Measurements from ENCODE around the gene TBC1D21.

The TBC1D21 gene

DNA sequence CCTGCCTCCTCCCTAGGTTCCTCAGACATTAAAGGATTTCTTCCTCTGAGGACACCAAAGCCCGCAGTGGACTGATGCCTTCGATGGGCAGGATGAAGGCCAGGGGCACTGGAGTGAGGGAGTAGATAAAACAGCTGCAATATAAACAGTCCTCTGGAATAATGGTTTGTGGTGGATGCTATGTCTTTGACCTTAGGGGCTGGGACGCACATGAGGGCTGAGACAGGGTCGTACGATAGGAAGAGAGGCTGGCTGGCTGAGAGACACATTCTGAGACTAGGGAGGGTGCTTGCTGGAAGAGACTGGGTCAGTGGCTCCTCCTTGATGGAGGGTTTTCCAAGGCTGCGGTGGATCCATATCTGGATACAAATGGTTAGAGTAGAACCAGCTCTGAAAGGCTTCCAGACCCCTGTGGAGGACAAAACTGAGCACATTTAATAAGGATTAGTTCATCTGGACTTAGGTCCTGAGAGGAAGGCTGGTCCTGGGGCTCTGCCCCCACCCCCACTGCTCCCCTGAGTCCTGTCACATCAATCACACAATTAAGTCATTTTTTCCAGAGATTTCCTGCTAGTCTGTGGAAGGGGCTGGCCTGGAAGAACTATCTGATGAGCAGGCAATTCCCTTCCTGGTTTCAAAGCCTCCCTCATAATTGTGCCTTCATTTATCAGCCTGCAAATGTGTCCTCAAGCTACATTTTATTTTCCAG lies 15.8 kb downstream of the TBC1D21 start:
- no peak for DNase-seq

DNA sequence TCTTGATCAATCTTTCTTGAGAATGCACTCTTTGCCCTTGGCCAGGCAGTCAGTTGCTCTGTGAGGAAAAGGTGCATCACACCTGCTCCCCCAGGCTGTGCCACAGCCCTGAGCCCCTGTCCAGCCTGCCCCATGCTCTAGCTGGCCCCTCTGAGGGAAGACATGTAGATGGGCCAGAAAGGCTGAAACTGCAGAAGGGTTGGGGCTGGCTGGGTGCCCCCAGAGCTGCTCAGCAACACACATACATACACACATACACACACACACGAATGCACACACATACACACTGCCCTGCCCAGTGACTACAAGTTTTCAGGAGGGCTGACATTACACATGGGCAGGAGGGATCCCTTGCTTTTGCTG lies 16.4 kb downstream of the TBC1D21 start:
- no peak for DNase-seq

DNA sequence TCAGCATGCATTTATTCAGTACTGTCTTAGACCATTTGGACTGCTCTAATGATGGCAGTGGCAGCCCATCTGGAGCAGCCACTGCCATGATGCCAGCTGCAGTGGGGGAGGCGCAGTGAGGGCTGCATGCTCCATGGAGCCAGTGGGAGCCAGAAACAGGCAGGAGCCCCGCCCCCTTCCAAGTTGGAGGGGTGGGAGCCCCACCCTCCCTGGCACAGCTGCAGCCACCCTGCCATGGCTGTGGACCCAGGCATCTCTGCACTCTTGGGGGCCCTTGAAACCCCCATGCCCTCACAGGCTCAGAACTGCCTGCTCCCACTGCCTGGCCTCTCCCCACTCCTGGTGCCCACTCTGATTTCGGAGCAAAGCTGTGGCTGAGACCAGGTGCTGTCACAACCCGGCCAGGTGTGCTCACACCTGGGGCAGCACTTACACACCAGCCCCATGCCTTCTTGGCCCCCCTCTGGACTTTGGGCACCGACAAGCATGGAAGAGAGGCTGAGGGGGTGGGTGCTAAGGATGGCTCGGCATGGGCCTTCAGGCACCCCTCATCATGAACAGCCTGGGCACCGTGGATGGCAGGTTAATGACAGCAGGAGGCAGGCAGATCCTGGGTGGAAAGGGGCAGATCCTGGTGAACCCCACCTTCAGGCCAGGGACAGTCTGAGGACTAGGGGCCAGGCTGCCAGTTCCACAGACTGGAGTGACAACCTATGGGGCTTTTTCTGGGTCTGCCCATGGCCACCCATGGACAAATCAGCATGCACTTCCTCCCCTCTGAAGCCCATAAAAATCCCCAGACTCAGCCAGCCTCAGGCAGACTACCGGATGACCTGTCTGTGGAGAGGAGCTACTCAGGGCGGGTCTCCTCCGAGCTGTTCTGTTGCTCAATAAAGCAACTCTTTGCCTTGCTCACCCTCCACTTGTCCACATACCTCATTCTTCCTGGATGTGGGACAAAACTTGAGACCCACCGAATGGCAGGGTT lies 18.3 kb downstream of the TBC1D21 start:
- no peak for DNase-seq

DNA sequence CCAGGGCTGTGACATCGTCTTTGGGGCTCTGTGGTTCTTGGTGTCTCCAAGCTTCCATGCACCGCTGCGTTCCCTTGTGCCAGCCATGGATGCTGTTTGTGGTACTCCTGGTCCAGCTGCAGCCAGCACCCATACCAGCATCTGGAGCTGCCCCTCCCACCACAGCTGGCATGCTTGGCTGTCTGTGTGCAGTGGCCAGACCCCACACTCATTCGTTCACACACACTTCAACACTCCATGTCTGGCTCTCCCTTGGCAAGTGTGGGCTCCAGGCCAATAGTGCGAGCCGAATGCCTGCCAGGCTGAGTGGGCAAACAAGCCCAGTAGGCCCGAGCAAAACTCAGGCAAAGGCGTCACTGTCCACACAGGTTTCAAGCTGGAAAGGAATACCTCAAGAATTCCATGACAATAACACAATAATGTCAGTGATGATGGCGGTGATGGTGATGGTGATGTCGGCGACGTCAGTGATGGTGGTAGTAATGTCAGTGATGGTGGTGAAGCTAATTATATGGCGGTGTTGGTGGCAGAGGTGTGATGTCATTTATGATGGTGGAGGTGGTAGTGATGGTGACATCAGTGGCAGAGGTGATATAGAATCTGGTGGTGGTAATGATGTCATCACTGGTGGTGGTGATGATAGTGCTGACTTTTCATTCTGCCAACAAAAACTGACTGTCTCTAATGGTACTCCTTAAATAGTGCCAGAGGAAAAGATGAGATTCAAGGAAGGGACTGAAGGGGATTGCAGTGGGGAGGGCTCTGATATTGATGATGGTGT lies 19.3 kb downstream of the TBC1D21 start:
- DNase-seq = no peak

DNA sequence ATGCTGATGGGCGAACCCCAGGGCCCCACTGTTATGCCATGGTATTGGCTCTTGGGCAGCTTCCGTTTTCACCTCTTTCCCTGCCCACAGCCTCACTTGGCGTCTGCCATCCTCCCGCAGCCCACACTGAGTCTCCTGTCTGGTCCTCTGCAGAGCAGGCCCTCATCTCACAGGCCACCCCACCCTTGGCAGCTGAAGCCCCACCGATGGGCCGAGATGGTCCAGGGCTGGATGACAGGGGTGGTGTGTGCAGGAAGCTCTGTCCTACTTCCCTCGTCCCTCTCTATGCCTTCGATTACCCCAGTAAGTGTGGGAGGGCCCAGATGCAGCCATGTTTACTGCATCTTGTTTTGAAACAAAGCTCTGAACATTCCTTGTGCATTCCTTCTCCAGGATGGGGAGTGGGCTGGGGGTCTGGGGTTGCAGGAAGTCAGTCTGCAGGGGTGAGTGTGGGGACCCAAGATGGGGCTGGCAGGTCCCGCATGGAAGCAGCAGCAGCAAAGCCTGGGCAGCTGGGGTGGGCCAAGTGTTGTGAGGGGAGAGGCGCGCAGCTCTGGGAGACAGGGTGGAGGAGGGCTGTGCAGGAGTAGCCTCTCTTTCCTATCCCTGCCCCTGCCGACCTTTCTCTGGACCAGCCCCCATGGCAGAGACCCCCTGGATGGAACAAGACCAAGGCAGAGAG lies 20.9 kb downstream of the TBC1D21 start:
- no peak for DNase-seq

DNA sequence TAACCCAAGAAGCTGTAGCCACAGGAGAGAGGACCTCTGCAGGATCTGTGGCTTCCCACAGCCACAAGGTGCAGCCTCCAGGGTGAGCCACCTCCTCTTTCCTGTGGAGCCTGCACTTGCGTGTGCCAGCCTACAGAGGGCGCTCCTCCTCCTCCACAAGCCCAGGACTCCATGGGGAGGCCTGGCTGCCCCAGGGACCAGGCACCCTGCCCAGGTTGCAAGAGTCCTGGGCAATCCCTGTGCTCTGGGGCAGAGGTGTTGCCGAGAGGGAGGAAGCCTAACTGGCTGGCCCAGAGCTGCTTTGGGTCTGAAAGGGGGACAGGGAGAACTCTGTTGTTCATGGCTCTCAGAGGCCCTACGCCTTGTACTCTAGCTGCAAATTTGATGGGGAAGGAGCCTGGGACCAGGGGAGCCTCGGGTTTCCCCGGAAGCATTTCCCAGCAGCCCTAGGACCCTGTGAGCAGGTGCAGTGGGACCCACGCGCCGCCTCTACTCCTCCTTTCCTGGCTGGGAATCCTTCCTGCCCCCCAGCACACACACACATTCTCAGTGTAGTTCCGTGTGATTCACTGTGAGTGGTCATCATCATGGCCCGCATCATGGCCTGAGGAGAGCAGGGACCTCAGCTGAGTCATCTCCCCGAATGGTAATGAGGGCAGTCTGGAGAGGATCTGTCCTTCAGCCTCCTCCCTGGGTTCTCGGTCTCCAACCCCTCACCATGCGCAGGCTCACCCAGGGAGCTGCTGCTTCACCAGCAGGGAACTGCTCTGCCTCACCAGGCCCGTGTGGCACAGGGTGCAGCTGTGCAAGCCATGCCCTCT lies 24.3 kb downstream of the TBC1D21 start:
- DNase-seq = no peak

DNA sequence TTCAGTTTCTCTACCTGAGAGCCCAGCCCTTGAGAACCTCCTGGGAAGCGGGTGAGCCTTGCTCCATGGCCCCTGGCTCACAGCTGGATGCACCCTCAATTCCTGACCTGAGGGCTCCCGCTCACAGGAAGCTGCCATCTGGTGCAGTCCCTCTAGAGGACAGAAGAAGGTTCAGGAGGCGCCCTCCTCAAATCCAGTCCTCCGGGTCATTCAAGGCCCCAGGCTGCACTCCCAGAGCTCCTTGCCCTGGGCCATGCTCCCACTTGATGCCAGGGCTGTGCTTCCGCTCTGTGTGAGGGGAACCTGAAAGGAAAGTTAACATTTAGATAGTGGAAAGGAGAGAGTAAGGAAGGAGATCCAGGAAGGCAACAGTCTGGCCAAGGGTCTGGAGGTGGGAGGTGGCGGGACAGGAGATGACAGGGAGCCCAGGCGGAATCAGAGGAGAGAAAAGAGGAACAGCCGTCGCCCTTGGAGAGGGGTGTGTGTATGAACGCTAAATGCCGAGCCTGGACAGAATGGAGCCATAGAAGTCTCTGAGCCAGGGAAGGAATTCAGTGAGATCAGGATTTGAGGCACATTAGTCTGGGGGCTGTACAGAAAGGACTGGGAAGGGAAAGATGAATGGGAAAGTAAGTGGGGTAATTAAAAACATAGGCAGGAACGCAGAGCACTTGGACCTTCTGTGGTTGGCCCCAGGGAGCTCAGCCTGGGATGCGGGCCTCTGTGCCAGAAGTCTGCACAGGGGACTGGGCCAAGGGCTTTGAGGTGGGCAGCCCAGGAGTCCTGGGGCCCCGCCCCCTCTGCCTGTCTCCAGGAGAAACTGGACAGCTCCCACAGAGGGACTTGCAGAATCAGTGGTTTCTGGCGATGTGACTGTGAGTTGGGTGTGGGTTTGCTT lies 26.1 kb downstream of the TBC1D21 start:
- DNase-seq = no peak

DNA sequence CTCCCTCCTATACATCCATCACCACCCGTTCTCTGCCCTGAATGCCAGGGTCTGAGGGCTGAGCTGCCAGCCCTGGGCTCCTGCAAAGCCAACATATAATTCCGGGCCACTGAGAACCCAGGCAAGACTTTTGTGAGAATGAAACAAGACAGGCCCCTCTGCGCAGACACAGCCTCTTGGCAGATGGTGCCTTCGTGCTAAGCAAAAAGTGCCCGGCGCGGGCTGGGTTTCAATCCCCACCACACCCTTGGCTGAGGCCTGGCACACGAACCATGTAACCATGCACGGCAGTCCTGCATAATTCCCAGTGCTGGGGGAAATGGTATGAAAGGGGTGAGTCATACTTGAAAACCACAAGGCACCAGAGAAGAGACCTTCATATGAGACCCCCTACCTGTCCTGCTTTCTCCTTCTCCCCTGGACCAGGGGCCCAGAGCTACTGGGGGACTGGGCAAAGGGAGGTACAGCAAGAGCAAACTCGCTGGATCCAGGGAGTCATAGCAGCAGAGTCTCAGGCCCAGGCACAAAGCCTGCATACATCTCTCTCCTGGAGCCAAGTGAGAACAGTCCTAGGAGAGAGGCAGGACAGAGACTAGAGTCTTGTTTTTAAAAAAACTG lies 26.8 kb downstream of the TBC1D21 start:
- DNase-seq = no peak

DNA sequence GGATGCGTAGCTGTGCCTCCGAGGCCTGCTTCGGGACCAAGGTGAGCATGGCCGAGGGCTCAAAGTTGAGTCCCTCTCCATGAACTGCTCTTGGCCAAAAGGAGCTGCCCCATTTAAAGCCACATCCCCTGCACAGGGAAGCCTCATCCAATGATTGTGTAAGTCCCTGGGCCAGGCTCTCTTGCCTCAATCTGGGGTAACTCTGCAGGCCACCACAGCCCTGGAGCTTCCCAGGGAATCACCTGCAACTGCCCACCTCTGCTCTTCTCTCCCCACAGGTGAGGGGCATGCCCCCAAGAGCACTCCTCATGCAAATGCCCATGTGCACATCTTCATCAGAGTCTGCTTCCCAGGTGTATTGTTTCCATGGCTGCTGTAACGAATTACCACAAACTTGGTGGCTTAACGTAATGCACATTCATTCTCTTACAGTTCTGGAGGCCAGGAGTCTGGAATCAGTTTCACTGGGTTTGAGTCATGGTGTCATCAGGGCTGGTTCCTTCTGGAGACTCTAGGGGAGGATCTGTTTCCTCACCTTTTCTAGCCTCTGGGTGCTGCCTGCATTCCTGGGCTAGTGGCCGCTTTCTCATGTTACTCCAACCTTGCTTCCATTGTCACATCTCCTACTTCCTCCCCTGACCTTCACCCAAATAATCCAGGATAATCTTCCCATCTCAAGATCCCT lies 27.9 kb downstream of the TBC1D21 start:
- DNase-seq = no peak

DNA sequence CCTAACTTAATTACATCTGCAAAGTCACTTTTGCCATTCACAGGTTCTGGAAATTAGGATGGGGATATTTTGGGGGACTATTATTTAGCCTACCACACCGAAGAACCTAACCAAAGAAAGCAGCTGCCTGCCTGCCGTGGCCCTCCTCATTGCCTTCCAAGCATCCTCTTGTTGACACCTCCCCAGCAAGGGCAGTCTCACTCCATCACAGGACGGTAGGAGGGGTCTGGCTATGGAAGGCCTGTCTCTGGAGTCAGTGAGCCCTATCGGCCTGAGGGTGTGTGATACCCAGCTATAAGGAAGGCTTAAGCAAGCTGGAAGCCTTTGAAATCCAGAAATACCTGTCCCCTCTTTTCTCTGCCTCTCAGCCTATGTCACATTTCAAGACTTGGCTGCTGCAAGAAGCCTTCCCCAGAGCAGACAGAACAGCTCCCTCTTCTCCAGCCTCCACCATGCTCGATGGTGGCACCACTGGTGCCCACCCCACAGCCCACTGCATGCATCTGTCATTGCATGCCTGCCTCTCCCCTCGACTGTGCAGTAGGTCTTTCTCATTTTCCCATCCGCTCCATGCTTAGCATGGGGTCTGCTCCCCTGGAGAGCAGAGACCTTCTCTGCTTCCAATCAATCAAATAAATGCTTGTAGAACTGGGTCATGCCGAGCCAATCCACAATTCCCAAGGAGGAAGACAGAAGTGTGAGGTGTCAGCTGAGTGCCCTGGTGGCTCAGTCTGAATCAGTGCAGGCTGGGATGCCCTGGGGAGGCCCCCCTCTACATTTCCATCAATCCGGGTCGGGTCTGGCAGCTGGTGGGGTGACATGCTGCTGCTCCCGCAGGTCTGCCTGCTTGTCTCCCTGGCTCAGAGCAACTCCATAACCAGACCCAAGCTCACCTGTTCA lies 29.0 kb downstream of the TBC1D21 start:
- DNase-seq = no peak

DNA sequence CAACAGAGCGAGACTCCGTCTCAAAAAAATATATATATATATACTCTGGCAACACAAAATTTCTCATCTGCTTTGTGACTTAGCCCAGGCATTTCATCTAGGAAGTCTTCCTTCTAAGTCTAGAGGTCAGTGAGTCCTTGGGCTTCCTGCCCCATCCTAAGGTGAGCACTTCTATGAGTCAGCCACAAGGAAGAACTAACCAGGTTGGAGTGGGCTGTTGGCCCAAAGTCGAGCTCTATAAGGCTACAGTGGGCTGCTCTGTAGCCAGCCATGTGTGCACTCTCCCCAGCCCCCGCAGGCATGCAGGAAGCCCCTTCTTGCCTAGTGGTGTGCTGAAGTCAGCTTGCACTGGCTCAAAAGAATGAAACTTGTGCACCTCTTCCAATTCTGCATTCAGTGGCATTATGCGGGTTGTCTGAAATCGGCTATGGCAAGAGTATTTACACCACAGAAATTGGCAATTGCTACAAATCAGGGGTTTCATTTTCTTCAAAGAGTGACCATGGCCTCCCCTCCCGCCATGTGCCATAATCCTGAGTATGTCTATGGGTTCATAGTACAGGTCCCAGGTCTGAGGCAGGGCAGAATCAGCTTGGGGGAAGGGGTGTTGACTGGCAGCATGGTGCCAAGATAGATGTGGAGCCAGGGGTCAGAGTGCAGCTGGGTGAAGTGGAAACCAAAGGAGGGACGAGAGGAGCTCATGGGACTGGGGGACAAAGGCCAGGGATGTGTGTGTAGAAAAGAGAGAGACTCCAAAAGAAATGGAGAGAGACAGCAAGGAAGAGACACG lies 30.9 kb downstream of the TBC1D21 start:
- no peak for DNase-seq

DNA sequence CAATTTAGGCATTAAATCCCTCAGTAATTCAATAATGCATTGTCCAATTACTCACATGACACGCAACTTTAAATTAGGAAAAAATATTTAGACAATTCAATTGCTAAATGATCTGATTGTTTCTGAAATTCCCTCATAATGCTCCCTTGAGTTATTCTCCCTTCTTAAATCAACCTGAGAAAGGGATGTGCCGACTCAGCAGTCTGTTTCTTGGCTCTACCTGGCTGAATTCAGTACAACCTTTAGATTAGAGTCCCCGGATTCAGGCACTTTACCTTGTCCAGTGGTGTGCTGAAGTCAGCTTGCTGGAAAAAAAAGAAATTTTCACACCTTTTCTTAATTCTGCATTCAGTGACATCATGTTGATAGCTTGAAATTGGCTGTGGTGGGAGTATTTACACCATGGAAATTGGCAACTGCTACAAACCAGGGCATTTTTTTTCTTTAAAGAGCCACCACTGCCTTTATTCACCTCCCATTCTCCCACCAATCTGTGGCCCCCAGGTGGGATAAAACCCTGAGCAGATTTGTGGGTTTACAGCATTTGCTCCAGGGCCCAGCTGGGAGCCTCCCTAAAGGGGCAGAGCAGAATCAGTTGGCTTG lies 32.0 kb downstream of the TBC1D21 start:
- DNase-seq = no peak

DNA sequence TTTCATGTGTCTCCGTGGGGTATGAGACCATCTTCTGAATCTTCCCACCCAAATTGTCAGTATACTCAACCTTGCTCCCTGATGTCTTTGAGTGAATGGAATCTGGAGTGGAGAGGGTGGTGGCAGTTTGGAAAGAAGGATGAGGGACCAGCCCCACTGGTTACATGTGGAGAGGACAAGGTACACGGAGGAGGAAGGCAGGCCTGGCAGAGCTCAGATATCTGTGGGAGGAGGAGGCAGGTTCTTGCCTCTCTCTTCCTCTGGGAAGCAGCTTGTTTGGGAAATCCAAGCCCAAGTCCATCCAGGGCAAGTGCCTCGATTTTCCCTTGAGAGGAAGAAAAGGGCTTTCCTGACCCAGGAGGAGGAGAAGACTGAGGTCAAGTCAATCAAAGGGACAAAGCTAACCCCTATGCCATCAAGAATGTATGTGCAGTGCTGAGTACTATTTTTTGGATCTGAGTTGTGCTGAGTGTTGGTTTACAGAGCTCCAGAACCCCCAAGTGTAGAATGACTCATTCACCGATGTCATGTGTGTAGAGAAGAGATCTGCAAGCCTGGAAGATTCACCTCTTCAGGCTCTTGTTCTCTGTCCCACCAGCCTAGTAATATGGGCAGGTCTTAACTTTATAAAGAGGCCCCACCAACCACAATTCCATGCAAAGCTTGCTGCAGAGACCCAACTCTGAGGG lies 33.1 kb downstream of the TBC1D21 start:
- no peak for DNase-seq

DNA sequence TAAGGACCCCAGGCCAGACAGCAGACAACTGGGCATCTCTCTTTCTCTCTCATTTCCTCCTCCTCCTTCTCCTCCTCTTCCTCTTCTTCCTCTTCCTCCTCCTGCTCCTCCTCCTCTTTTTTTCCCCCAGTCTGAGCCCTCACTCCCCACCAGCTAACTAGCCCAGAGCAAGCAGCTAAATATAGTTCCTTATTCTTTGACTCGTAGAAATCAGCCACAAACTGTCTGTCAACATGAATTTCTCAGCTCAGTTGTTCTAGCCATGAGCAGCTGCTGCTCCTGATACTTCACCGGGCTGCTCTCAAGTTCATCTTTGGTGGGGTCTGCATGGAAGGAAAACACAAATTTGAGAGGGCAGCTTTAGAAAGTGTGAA lies 33.7 kb downstream of the TBC1D21 start:
- DNase-seq = no peak

DNA sequence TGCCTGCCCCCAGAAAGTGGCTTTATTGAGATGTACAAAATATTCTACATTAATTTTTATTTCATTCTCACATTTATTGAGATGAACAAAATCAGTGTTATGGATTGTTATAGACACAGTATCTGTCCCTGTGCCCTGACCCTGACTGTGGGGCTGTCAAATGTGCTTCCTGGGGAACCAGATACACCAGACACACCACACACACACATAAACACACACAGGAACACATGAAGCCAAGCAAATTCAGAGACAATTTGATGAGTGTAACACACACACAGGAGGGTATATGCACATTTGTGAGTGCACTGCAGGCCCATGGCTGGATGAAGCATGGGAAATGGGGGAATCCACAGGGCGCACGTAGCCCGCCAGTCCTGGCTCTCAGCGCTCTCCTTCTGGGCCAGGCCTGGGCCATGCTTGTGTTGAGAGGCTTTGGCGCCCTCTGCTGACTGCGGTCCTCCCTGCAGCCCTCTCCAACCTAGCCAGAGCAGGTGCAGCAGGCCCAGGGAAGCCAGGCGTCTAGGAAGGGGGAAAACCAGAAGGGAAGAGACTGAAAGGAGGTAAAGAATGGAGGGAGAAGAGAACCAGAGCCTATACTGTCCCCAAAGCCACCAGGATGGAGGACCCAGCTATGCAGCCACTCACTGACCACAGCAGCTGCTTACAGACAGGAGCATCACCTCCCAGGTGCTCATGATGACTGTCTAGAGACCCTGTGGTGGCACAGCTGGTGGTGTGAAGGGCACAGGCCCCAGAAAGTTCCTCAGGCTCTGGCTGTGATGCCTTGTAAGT lies 34.9 kb downstream of the TBC1D21 start:
- DNase-seq = peak; percentile 69

DNA sequence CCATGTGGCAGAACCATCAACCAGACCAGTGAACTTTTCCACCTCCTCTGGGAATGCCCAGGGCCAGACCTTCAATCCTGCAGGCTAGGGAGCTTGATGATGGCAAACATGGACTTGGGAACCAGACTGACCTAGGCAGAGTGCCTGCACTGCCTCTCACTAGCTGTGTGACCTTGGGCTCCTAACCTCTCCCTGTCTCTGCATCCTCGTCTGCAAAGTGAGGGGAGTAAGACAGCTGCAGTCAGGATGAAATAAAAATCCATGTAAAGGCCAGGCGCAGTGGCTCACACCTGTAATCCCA lies 35.4 kb downstream of the TBC1D21 start:
- DNase-seq = no peak

Data from right kidney (tissue), 1 donor.